Nephron (organoid): Measurements from ENCODE around the gene ZNF512.
"Not testable (repeated sequence)": the region's sequence is repeated elsewhere in the genome, so short reads cannot be mapped to it uniquely, and the experiment has no call there.

Experiments used
- H3K27ac Mint-ChIP-seq, 3 experiments: 2 replicates each; pipeline ENCODE4 v1.8.0; 2020; ENCODE audit warnings: mixed read lengths in 3 of 3, mild to moderate bottlenecking in 2 of 3, moderate library complexity in 1 of 3
- H3K27me3 Mint-ChIP-seq: 2 replicates; pipeline ENCODE4 v1.8.0; 2021; ENCODE audit warnings: low read depth, mild to moderate bottlenecking, moderate library complexity, mixed read lengths
- H3K36me3 Mint-ChIP-seq: 2 replicates; pipeline ENCODE4 v1.8.0; 2020; ENCODE audit warnings: low read depth, mixed read lengths
- H3K4me1 Mint-ChIP-seq: 2 replicates; pipeline ENCODE4 v1.8.0; 2020; ENCODE audit warnings: mixed read lengths
- H3K4me3 Mint-ChIP-seq, 3 experiments: 2 replicates each; pipeline ENCODE4 v1.8.0; 2020; ENCODE audit warnings: mild to moderate bottlenecking in 3 of 3, mixed read lengths in 3 of 3, moderate library complexity in 2 of 3
- H3K9me3 Mint-ChIP-seq: 2 replicates; pipeline ENCODE4 v1.8.0; 2020; ENCODE audit warnings: mixed read lengths
- CTCF ChIP-seq, 3 experiments: fragments of 200-600 bp; sonication (generic); IDR thresholded peaks; one replicate each; pipeline ENCODE4 v1.5.0; 2021; ENCODE audit warnings: antibody characterized with exemption in 3 of 3; ENCODE audit not compliant: unreplicated experiment in 3 of 3

ZNF512 gene

GRCh38 chr2:27582695-27583389 is at the start of gene ZNF512:
TSS of gene ZNF512 (plus strand) at chr2:27583042. CDS start at chr2:27583113, 71 bp downstream.
- Mint-ChIP-seq H3K27ac (peak within 1 kb of the TSS; percentile 76 to 92 (median 91)), H3K4me1 (peaks cover 24% of the 10 kb centered on the region), H3K36me3 (peaks cover 60% of the 10 kb centered on the region), H3K9me3 (peaks cover 62% of the 10 kb centered on the region), H3K4me3 (peak within 1 kb of the TSS; percentile 98 to 100 (median 99)), H3K27me3 (no peaks in the 10 kb centered on the region)
- TF ChIP-seq CTCF (IDR thresholded peaks at IDR 0.05; ENCODE audit: unreplicated experiment in 3 of 3) = no peak

GRCh38 chr2:27537287-27537686 is 45.6 kb upstream of the ZNF512 start:
- H3K36me3 Mint-ChIP-seq = no peaks in the 10 kb centered on the region
- no peak overlapping the region for H3K27ac Mint-ChIP-seq
- peaks cover 4% of the 10 kb centered on the region for H3K27me3 Mint-ChIP-seq
- no peak for TF ChIP-seq CTCF (IDR thresholded peaks at IDR 0.05; ENCODE audit: unreplicated experiment in 3 of 3)
- peaks cover 8% of the 10 kb centered on the region for H3K9me3 Mint-ChIP-seq
- no peaks in the 10 kb centered on the region for H3K4me1 Mint-ChIP-seq
- H3K4me3 Mint-ChIP-seq = no peak overlapping the region

GRCh38 chr2:27538839-27539450 is 43.9 kb upstream of the ZNF512 start:
- not testable (repeated sequence) for H3K36me3 Mint-ChIP-seq

GRCh38 chr2:27539649-27540048 is 43.2 kb upstream of the ZNF512 start:
- not testable (repeated sequence) for H3K27ac Mint-ChIP-seq, H3K9me3 Mint-ChIP-seq

More at GRCh38 chr2:27538839-27539450, 43.9 kb upstream of the ZNF512 start:
- not testable (repeated sequence) for H3K9me3 Mint-ChIP-seq, H3K4me1 Mint-ChIP-seq, H3K4me3 Mint-ChIP-seq, H3K27me3 Mint-ChIP-seq, H3K27ac Mint-ChIP-seq

GRCh38 chr2:27544143-27544821 is 38.6 kb upstream of the ZNF512 start:
- Mint-ChIP-seq H3K36me3 (no peaks in the 10 kb centered on the region), H3K27me3 (no peaks in the 10 kb centered on the region), H3K4me1 (no peaks in the 10 kb centered on the region), H3K9me3 (peaks cover 6% of the 10 kb centered on the region), H3K4me3 (no peak overlapping the region), H3K27ac (no peak overlapping the region)
- no peak for TF ChIP-seq CTCF (IDR thresholded peaks at IDR 0.05; ENCODE audit: unreplicated experiment in 3 of 3)

More at GRCh38 chr2:27539649-27540048, 43.2 kb upstream of the ZNF512 start:
- H3K27me3 Mint-ChIP-seq, H3K36me3 Mint-ChIP-seq, H3K4me3 Mint-ChIP-seq, H3K4me1 Mint-ChIP-seq: not testable (repeated sequence)

GRCh38 chr2:27545348-27546141 is 37.3 kb upstream of the ZNF512 start:
- Mint-ChIP-seq H3K4me1 (no peaks in the 10 kb centered on the region), H3K9me3 (peaks cover 6% of the 10 kb centered on the region), H3K36me3 (no peaks in the 10 kb centered on the region), H3K4me3 (no peak overlapping the region), H3K27ac (no peak overlapping the region), H3K27me3 (no peaks in the 10 kb centered on the region)
- TF ChIP-seq CTCF (IDR thresholded peaks at IDR 0.05; ENCODE audit: unreplicated experiment in 3 of 3) = no peak
